Gastroesophageal sphincter (tissue), 3 donors: ENCODE results near the gene ST6GALNAC3.
A peak's percentile ranks its signal among the peaks of the same experiment; 100 is the strongest.

Source experiments
- CTCF ChIP-seq, 4 experiments: fragments of 200-600 bp in 2 of 4; fragments of 450-650 bp in 2 of 4; sonication (generic) in 1 of 4; IDR thresholded peaks; one replicate each; pipeline ENCODE4 v1.5.1; 2017 to 2019; ENCODE audit warnings: antibody characterized with exemption in 4 of 4, mild to moderate bottlenecking in 2 of 4, moderate library complexity in 2 of 4
- POLR2AphosphoS5 ChIP-seq: sonication (generic); formaldehyde crosslinking; IDR thresholded peaks from one replicate; pipeline ENCODE4 v1.6.1; 2017; ENCODE audit warnings: antibody characterized with exemption

GRCh38 chr1:76080552-76081079 lies 6.1 kb downstream of the ST6GALNAC3 start:
- TF ChIP-seq POLR2AphosphoS5 (peak; percentile 39), CTCF (IDR thresholded peaks at IDR 0.05) (no peak)
